ENCODE data around the gene ITGA3.

Gene ITGA3

DNA sequence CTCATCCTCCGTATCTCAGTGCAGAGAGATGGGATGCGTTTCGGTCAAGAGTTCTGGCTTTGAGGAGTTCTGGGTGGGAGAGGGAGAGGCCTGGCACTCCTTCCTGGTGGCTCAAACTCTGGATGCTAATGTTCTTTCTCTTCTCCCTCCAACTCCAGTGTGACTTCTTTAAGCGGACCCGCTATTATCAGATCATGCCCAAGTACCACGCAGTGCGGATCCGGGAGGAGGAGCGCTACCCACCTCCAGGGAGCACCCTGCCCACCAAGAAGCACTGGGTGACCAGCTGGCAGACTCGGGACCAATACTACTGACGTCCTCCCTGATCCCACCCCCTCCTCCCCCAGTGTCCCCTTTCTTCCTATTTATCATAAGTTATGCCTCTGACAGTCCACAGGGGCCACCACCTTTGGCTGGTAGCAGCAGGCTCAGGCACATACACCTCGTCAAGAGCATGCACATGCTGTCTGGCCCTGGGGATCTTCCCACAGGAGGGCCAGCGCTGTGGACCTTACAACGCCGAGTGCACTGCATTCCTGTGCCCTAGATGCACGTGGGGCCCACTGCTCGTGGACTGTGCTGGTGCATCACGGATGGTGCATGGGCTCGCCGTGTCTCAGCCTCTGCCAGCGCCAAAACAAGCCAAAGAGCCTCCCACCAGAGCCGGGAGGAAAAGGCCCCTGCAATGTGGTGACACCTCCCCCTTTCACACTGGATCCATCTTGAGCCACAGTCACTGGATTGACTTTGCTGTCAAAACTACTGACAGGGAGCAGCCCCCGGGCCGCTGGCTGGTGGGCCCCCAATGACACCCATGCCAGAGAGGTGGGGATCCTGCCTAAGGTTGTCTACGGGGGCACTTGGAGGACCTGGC lies 33.3 kb downstream of the ITGA3 start:
- no peaks in the 10 kb centered on the region for H3K27me3 ChIP-seq (ENCODE audit: insufficient read depth, low read depth, severe bottlenecking)
- no peak overlapping the region for H3K27ac ChIP-seq
- H3K36me3 ChIP-seq: peaks cover 8% of the 10 kb centered on the region; the same call in 1 of the 2 replicates
- TF ChIP-seq, protein P1, sequence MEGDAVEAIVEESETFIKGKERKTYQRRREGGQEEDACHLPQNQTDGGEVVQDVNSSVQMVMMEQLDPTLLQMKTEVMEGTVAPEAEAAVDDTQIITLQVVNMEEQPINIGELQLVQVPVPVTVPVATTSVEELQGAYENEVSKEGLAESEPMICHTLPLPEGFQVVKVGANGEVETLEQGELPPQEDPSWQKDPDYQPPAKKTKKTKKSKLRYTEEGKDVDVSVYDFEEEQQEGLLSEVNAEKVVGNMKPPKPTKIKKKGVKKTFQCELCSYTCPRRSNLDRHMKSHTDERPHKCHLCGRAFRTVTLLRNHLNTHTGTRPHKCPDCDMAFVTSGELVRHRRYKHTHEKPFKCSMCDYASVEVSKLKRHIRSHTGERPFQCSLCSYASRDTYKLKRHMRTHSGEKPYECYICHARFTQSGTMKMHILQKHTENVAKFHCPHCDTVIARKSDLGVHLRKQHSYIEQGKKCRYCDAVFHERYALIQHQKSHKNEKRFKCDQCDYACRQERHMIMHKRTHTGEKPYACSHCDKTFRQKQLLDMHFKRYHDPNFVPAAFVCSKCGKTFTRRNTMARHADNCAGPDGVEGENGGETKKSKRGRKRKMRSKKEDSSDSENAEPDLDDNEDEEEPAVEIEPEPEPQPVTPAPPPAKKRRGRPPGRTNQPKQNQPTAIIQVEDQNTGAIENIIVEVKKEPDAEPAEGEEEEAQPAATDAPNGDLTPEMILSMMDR (IDR thresholded peaks at IDR 0.05; ENCODE audit: low read depth, low read length): no peak
- no peak for DNase-seq
- H3K9me3 ChIP-seq (ENCODE audit: severe bottlenecking): no peaks in the 10 kb centered on the region
- no peak overlapping the region for H3K4me3 ChIP-seq (ENCODE audit: low read depth, low read length)

DNA sequence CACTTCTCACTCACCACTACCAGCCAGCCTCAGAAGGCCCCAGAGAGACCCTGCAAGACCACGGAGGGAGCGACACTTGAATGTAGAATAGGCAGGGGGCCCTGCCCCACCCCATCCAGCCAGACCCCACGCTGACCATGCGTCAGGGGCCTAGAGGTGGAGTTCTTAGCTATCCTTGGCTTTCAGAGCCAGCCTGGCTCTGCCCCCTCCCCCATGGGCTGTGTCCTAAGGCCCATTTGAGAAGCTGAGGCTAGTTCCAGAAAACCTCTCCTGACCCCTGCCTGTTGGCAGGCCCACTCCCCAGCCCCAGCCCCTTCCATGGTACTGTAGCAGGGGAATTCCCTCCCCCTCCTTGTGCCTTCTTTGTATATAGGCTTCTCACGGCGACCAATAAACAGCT lies 34.2 kb downstream of the ITGA3 start:
- no peak overlapping the region for H3K27ac ChIP-seq
- peaks cover 8% of the 10 kb centered on the region; the same call in 1 of the 2 replicates for H3K36me3 ChIP-seq
- DNase-seq: no peak
- H3K4me3 ChIP-seq (ENCODE audit: low read depth, low read length): no peak overlapping the region
- TF ChIP-seq, protein P1 (IDR thresholded peaks at IDR 0.05; ENCODE audit: low read depth, low read length): no peak
- H3K27me3 ChIP-seq (ENCODE audit: insufficient read depth, low read depth, severe bottlenecking): no peaks in the 10 kb centered on the region
- H3K9me3 ChIP-seq (ENCODE audit: severe bottlenecking): no peaks in the 10 kb centered on the region

DNA sequence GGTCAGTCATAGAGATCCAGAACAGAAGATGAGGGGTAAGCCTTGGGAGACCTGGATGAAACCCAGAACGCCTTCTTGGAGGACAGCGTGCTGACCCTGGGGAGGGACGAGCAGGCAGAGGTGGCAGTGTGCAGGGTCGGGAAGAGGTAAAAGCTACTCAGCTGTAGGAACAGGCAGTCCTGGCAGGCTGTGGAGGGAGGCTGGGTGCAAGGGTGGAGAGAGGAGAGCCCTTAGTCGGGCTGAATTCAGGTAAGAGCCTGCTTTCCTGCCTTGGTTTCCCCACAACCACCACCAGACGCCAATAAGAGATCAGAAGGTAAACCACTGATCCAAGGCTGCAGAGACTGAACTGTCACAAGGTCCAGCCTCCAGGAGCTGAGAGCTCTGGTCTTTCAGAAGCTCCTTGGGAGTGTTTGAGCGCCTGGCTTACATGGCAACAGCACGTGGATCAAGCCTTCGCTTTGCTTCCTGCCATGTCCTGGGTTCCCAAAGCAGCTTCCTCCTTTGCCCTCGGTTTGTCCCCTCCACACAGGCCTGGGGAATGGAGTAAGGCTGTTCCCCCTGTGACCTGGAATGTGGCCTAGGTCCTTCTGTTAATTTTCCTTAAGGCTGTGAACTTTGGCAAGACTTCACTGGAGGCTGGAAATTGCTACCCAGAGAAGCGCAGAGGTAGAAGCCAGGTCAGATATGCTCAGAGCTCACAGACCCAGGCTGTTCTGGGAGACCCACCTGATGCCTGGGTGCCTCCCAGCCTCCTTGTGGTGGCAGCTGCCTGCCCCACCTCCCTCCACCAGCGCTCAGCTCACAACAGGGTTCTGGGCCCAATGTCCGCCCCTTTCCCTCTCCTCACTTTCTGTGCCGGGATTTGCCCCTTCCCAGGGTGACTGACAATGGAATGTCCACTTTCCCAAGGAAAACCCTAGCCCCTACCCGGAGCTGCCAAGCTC lies 35.3 kb downstream of the ITGA3 start:
- H3K27me3 ChIP-seq (ENCODE audit: insufficient read depth, low read depth, severe bottlenecking): no peaks in the 10 kb centered on the region
- no peaks in the 10 kb centered on the region for H3K9me3 ChIP-seq (ENCODE audit: severe bottlenecking)
- no peak overlapping the region for H3K27ac ChIP-seq
- H3K36me3 ChIP-seq: peaks cover 8% of the 10 kb centered on the region; the same call in 1 of the 2 replicates
- TF ChIP-seq, protein P1 (IDR thresholded peaks at IDR 0.05; ENCODE audit: low read depth, low read length): no peak
- DNase-seq: no peak
- no peak overlapping the region for H3K4me3 ChIP-seq (ENCODE audit: low read depth, low read length)

DNA sequence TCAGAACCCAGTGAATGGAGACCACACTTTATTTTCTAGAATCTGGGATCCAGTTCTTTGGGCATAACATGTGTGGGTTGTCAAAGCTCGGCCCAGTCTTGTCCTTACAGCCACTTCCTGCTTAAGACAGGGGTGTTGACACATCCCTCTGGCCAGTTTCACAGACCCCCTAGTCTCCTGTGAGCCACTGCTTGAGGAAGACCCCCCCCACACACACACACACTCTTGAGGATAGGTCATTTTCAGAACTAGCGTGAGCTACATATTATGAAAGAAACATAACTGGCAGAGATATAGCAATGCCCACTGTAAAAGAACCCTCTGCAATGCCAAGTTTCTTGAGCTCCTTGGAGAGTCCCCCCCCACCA lies 36.0 kb downstream of the ITGA3 start:
- Histone ChIP-seq H3K36me3 (peaks cover 8% of the 10 kb centered on the region; the same call in 1 of the 2 replicates), H3K27me3 (ENCODE audit: insufficient read depth, low read depth, severe bottlenecking) (no peaks in the 10 kb centered on the region), H3K4me3 (ENCODE audit: low read depth, low read length) (no peak overlapping the region), H3K27ac (no peak overlapping the region), H3K9me3 (ENCODE audit: severe bottlenecking) (no peaks in the 10 kb centered on the region)
- no peak for DNase-seq
- TF ChIP-seq, protein P1 (IDR thresholded peaks at IDR 0.05; ENCODE audit: low read depth, low read length): no peak

DNA sequence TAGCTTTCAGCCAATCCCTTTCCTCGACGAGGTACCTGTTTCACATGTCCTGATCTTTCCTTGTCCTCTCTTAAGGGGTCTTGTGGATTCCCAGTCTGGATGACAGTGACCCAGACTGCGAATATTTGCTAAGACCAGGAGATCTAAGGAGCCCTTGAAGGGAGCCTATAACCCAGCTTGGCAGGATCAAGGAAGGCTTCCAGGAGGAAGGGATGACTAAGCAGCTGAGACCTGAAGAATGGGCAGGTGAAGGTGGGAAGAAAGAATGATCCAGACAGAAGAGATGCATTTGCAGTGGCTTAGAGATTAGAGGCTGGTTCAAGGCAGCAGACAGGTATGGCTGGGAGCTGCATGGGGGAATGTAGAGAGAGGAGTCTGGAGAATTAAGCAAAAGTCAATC lies 37.3 kb downstream of the ITGA3 start:
- H3K27ac ChIP-seq: no peak overlapping the region
- no peak for DNase-seq
- no peaks in the 10 kb centered on the region for H3K27me3 ChIP-seq (ENCODE audit: insufficient read depth, low read depth, severe bottlenecking)
- H3K9me3 ChIP-seq (ENCODE audit: severe bottlenecking): no peaks in the 10 kb centered on the region
- peaks cover 13% of the 10 kb centered on the region for H3K36me3 ChIP-seq
- TF ChIP-seq, protein P1 (IDR thresholded peaks at IDR 0.05; ENCODE audit: low read depth, low read length): no peak
- H3K4me3 ChIP-seq (ENCODE audit: low read depth, low read length): no peak overlapping the region

Measured in WERI-Rb-1 (cell line).